ENCODE results near the gene NFIB. TPM values are rescaled to one million over a fixed set of nuclear protein-coding genes. Genes with fewer than 3 reads are reported as not detected.

NFIB gene
- total RNA-seq, 1 experiment from 2014 or later = 35.1 TPM

GRCh38 chr9:14292181-14292739 lies 21.7 kb downstream of the NFIB start:
- Histone ChIP-seq H3K9me2 (ENCODE audit: insufficient read depth) (no peaks in the 10 kb centered on the region), H3F3A (ENCODE audit: insufficient read depth, low read depth) (no peaks in the 10 kb centered on the region), H3K27me3 (ENCODE audit: insufficient read depth, low read depth) (no peaks in the 10 kb centered on the region), H3K36me3 (ENCODE audit: low read depth) (no peaks in the 10 kb centered on the region), H3K79me2 (ENCODE audit: low read depth) (peaks cover 43% of the 10 kb centered on the region), H3K27ac (no peak overlapping the region), H3K9me3 (ENCODE audit: insufficient read depth, low read depth) (no peaks in the 10 kb centered on the region), H3K4me1 (replicated peaks; ENCODE audit: insufficient read depth) (no peaks in the 10 kb centered on the region), H2AFZ (no peak overlapping the region), H4K20me1 (ENCODE audit: insufficient read depth) (no peaks in the 10 kb centered on the region), H3K4me2 (no peak overlapping the region), H3K4me3 (no peak overlapping the region)
- DNase-seq = no peak
- no TSS peak for BruUV-seq (replicated peaks)
- ChIA-PET CTCF (no interaction called here), POLR2A (ENCODE audit: unreplicated experiment) (no interaction called here)
- TF ChIP-seq EZH2 (IDR thresholded peaks at IDR 0.05; ENCODE audit: low read depth) = no peak
- TF ChIP-seq CTCF (conservative IDR thresholded peaks at IDR 0.05) = no peak
- intact Hi-C loops (cut with micrococcal nuclease; ENCODE audit: unreplicated experiment) = no loop called here

DNA sequence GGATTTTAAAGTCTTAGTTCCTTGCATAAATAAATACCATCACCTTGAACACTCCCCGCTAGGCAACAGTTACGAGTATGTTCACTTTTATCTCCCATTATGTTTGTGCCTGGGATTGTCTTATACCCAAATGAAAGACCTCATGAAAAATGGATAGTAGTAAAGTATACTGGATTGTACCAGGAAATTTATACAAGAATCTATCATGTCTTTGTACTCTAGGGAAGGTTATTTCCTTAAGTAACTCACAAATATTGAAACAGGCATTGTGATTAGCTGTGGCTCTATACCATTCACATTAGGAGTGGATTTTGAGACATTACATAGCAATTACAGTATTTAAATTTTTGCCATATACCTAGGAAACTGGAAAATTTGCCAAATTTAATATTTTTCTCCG lies 24.0 kb downstream of the NFIB start:
- ChIA-PET POLR2A (ENCODE audit: unreplicated experiment) (no interaction called here), CTCF (no interaction called here)
- H3K4me2 ChIP-seq = no peak overlapping the region
- H2AFZ ChIP-seq = no peak overlapping the region
- H3K79me2 ChIP-seq (ENCODE audit: low read depth) = peaks cover 34% of the 10 kb centered on the region
- no peaks in the 10 kb centered on the region for H3K27me3 ChIP-seq (ENCODE audit: insufficient read depth, low read depth)
- no peak for TF ChIP-seq CTCF (conservative IDR thresholded peaks at IDR 0.05)
- no peak for TF ChIP-seq EZH2 (IDR thresholded peaks at IDR 0.05; ENCODE audit: low read depth)
- H3K36me3 ChIP-seq (ENCODE audit: low read depth) = no peaks in the 10 kb centered on the region
- intact Hi-C loops (cut with micrococcal nuclease; ENCODE audit: unreplicated experiment) = no loop called here
- H4K20me1 ChIP-seq (ENCODE audit: insufficient read depth) = no peaks in the 10 kb centered on the region
- no peaks in the 10 kb centered on the region for H3K9me3 ChIP-seq (ENCODE audit: insufficient read depth, low read depth)
- no peaks in the 10 kb centered on the region for H3K4me1 ChIP-seq (replicated peaks; ENCODE audit: insufficient read depth)
- H3K27ac ChIP-seq = no peak overlapping the region
- H3F3A ChIP-seq (ENCODE audit: insufficient read depth, low read depth) = no peaks in the 10 kb centered on the region
- no TSS peak for BruUV-seq (replicated peaks)
- no peaks in the 10 kb centered on the region for H3K9me2 ChIP-seq (ENCODE audit: insufficient read depth)
- H3K4me3 ChIP-seq = no peak overlapping the region
- DNase-seq = no peak

GRCh38 chr9:14288433-14288832 lies 25.5 kb downstream of the NFIB start:
- H3K9me2 ChIP-seq (ENCODE audit: insufficient read depth) = no peaks in the 10 kb centered on the region
- CTCF ChIA-PET = no interaction called here
- no peak overlapping the region for H3K27ac ChIP-seq
- DNase-seq = no peak
- intact Hi-C loops (cut with micrococcal nuclease; ENCODE audit: unreplicated experiment) = no loop called here
- no peaks in the 10 kb centered on the region for H4K20me1 ChIP-seq (ENCODE audit: insufficient read depth)
- no peaks in the 10 kb centered on the region for H3K36me3 ChIP-seq (ENCODE audit: low read depth)
- H3K79me2 ChIP-seq (ENCODE audit: low read depth) = peaks cover 23% of the 10 kb centered on the region
- no peak overlapping the region for H3K4me2 ChIP-seq
- no peaks in the 10 kb centered on the region for H3K27me3 ChIP-seq (ENCODE audit: insufficient read depth, low read depth)
- H2AFZ ChIP-seq = no peak overlapping the region
- no peaks in the 10 kb centered on the region for H3K4me1 ChIP-seq (replicated peaks; ENCODE audit: insufficient read depth)
- TF ChIP-seq CTCF (conservative IDR thresholded peaks at IDR 0.05) (no peak), EZH2 (IDR thresholded peaks at IDR 0.05; ENCODE audit: low read depth) (no peak)
- POLR2A ChIA-PET (ENCODE audit: unreplicated experiment) = no interaction called here
- no peaks in the 10 kb centered on the region for H3K9me3 ChIP-seq (ENCODE audit: insufficient read depth, low read depth)
- no peak overlapping the region for H3K4me3 ChIP-seq
- no peaks in the 10 kb centered on the region for H3F3A ChIP-seq (ENCODE audit: insufficient read depth, low read depth)
- no TSS peak for BruUV-seq (replicated peaks)

Measured in PC-9 (cell line).